Ishikawa (cell line): ENCODE results near the gene FSTL4.

Source experiments
- CEBPB ChIP-seq: IDR thresholded peaks from 2 replicates; pipeline ENCODE4 v1.6.1; 2012
- CREB1 ChIP-seq: IDR thresholded peaks from 2 replicates; pipeline ENCODE4 v1.6.1; 2012; ENCODE audit warnings: low read depth
- EGR1 ChIP-seq: IDR thresholded peaks from 2 replicates; pipeline ENCODE4 v1.6.1; 2012
- EP300 ChIP-seq: IDR thresholded peaks from 2 replicates; pipeline ENCODE4 v1.6.1; 2012; ENCODE audit warnings: borderline replicate concordance
- FOXM1 ChIP-seq: IDR thresholded peaks from 2 replicates; pipeline ENCODE4 v1.6.1; 2012; ENCODE audit warnings: low read depth, borderline replicate concordance
- NFIC ChIP-seq: IDR thresholded peaks from 2 replicates; pipeline ENCODE4 v1.6.1; 2012
- RAD21 ChIP-seq: IDR thresholded peaks from 2 replicates; pipeline ENCODE4 v1.6.1; 2012; ENCODE audit warnings: low read depth
- TAF1 ChIP-seq: IDR thresholded peaks from 2 replicates; pipeline ENCODE4 v1.6.1; 2012; ENCODE audit warnings: low read depth, mild to moderate bottlenecking
- TCF12 ChIP-seq: IDR thresholded peaks from 2 replicates; pipeline ENCODE4 v1.6.1; 2012; ENCODE audit warnings: low read depth
- TEAD4 ChIP-seq: IDR thresholded peaks from 2 replicates; pipeline ENCODE4 v1.6.1; 2012
- USF1 ChIP-seq: IDR thresholded peaks from 2 replicates; pipeline ENCODE4 v1.6.1; 2012
- YY1 ChIP-seq: IDR thresholded peaks from 2 replicates; pipeline ENCODE4 v1.6.1; 2012; ENCODE audit warnings: low read depth
- ZBTB7A ChIP-seq: IDR thresholded peaks from 2 replicates; pipeline ENCODE4 v1.6.1; 2012; ENCODE audit warnings: low read depth
- TF ChIP-seq, protein P1 (sequence below): IDR thresholded peaks from 2 replicates; pipeline ENCODE4 v1.6.1; 2012
- TF ChIP-seq, protein P2 (sequence below): IDR thresholded peaks from 2 replicates; pipeline ENCODE4 v1.6.1; 2012; ENCODE audit warnings: low read depth, mild to moderate bottlenecking

The FSTL4 gene

GRCh38 chr5:133230823-133231578, 381.3 kb downstream of the FSTL4 start:
- TF ChIP-seq, protein P1, sequence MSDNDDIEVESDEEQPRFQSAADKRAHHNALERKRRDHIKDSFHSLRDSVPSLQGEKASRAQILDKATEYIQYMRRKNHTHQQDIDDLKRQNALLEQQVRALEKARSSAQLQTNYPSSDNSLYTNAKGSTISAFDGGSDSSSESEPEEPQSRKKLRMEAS = no peak
- TF ChIP-seq, protein P2, sequence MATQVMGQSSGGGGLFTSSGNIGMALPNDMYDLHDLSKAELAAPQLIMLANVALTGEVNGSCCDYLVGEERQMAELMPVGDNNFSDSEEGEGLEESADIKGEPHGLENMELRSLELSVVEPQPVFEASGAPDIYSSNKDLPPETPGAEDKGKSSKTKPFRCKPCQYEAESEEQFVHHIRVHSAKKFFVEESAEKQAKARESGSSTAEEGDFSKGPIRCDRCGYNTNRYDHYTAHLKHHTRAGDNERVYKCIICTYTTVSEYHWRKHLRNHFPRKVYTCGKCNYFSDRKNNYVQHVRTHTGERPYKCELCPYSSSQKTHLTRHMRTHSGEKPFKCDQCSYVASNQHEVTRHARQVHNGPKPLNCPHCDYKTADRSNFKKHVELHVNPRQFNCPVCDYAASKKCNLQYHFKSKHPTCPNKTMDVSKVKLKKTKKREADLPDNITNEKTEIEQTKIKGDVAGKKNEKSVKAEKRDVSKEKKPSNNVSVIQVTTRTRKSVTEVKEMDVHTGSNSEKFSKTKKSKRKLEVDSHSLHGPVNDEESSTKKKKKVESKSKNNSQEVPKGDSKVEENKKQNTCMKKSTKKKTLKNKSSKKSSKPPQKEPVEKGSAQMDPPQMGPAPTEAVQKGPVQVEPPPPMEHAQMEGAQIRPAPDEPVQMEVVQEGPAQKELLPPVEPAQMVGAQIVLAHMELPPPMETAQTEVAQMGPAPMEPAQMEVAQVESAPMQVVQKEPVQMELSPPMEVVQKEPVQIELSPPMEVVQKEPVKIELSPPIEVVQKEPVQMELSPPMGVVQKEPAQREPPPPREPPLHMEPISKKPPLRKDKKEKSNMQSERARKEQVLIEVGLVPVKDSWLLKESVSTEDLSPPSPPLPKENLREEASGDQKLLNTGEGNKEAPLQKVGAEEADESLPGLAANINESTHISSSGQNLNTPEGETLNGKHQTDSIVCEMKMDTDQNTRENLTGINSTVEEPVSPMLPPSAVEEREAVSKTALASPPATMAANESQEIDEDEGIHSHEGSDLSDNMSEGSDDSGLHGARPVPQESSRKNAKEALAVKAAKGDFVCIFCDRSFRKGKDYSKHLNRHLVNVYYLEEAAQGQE = no peak
- TF ChIP-seq YY1 (no peak), TCF12 (no peak), TAF1 (no peak), TEAD4 (no peak), CEBPB (no peak), EP300 (no peak), USF1 (no peak), EGR1 (no peak), RAD21 (no peak), FOXM1 (no peak), ZBTB7A (no peak), NFIC (no peak), CREB1 (no peak)

DNA sequence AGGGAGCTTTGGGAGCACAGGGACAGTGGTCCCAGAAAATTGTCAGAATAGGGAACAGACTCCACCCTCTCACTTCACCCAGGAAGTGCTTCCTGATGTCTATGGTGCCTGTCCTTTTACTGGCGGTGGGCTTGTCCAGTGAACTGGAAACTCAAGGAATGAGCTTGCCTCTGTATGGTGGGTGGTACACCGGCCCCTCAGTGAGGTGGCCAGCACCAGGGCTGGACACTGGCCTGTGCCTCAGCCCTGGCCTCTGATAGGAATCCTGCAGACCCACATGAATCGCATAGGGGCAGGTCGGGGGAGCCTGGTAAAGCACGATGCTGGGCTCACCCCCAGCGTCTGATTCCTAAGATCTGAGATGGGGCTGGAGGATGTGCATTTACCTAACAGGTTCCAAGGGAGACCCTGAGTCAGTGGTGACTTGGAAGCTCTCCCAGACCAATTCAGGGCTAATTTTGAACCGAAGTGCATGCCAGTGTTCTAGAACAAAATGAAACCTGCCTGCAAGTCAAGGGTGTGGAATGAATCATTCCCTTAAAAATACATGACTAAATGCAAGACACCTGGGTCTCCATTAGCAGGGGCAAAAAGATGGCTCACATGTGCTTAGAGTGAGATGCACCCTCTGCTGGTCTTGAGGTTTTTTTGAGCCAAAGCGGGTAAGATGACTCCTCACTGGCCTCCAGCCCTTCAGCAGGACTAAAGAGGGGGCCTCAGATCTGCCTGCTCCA, 382.2 kb downstream of the FSTL4 start:
- TF ChIP-seq CREB1 (no peak), CEBPB (no peak), USF1 (no peak), FOXM1 (no peak), ZBTB7A (no peak), EGR1 (no peak), TCF12 (no peak), TAF1 (no peak), NFIC (no peak), TEAD4 (no peak), YY1 (no peak), RAD21 (no peak), EP300 (no peak)
- TF ChIP-seq, protein P1 = no peak
- TF ChIP-seq, protein P2 = no peak

DNA sequence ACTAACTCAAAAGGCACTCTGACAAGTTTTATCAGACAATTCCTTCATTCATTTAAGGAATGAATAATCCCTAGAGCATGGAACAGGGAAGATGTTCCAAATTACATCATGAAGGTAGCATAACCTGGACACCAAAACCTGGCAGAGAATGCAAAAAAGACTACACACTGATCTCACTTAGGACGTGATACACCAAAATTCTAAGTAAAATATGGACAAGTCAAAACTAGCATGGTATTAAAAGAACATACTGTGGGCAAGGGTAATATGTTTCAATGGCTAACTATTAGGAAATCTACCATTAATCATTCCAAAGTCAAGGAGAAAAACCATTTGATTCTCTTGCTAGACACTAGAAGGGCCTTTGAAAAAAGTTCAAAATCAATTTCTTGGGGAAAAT, 384.0 kb downstream of the FSTL4 start:
- TF ChIP-seq YY1 = no peak
- no peak for TF ChIP-seq CREB1
- TF ChIP-seq TCF12 = no peak
- TF ChIP-seq TEAD4 = no peak
- TF ChIP-seq EGR1 = no peak
- TF ChIP-seq NFIC = no peak
- no peak for TF ChIP-seq USF1

DNA sequence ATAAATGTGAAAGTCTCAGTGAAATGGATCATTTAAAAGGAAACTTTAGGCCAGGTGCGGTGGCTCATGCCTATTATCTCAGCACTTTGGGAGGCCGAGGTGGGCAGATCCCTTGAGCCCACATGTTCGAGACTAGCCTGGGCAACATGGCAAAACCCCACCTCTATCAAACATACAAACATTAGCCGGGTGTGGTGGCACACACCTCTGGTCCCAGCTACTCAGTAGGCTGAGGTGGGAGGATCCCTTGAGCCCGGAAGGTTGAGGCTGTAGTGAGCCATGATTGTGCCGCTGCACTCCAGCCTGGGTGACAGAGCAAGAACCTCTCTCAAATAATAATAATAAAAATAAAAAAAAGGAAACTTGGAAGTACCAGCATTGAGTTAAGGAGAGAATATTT, 384.4 kb downstream of the FSTL4 start:
- TF ChIP-seq, protein P2 = no peak
- no peak for TF ChIP-seq EP300
- TF ChIP-seq, protein P1 = no peak
- TF ChIP-seq TCF12 = no peak
- TF ChIP-seq TAF1 = no peak
- no peak for TF ChIP-seq ZBTB7A
- TF ChIP-seq CREB1 = no peak
- TF ChIP-seq RAD21 = no peak
- TF ChIP-seq USF1 = no peak
